Forelimb muscle (tissue), 1 donor: ENCODE results near the gene CADPS. TPM values are rescaled to one million over a fixed set of nuclear protein-coding genes. Genes with fewer than 3 reads are reported as not detected.

Experiments used
- DNase-seq: peaks from one replicate; pipeline ENCODE4 v3.0.0-alpha.2; 2013; ENCODE audit warnings: low read depth
- polyA plus RNA-seq: library from polyadenylated mRNA; unstranded; fragments of 120-200 nt; gene quantifications from one replicate; pipeline ENCODE4 v1.2.1, GENCODE V29; 2013; ENCODE audit not compliant: insufficient read length

The CADPS gene
- polyA plus RNA-seq, 1 donor: 2.2 TPM

GRCh38 chr3:62749657-62750056, 125.6 kb downstream of the CADPS start:
- no peak for DNase-seq

GRCh38 chr3:62749130-62749529, 126.1 kb downstream of the CADPS start:
- no peak for DNase-seq

- no peak for DNase-seq
Observed at GRCh38 chr3:62737449-62737848, 137.8 kb downstream of the CADPS start.

GRCh38 chr3:62735510-62735909, 139.7 kb downstream of the CADPS start:
- no peak for DNase-seq

GRCh38 chr3:62732183-62732904, 142.9 kb downstream of the CADPS start:
- no peak for DNase-seq

- no peak for DNase-seq
Observed at GRCh38 chr3:62727981-62728380, 147.2 kb downstream of the CADPS start.

- no peak for DNase-seq
Observed at GRCh38 chr3:62727536-62727935, 147.7 kb downstream of the CADPS start.

- DNase-seq: no peak
Observed at GRCh38 chr3:62724503-62724902, 150.7 kb downstream of the CADPS start.

GRCh38 chr3:62723914-62724217, 151.3 kb downstream of the CADPS start:
- DNase-seq: no peak

GRCh38 chr3:62723166-62723913, 151.9 kb downstream of the CADPS start:
- no peak for DNase-seq

- no peak for DNase-seq
Observed at GRCh38 chr3:62722344-62722743, 152.9 kb downstream of the CADPS start.

- no peak for DNase-seq
Observed at GRCh38 chr3:62718515-62719320, 156.5 kb downstream of the CADPS start.

- DNase-seq: no peak
Observed at GRCh38 chr3:62718011-62718410, 157.2 kb downstream of the CADPS start.

GRCh38 chr3:62712746-62713145, 162.5 kb downstream of the CADPS start:
- DNase-seq: no peak

- no peak for DNase-seq
Observed at GRCh38 chr3:62710751-62711150, 164.5 kb downstream of the CADPS start.

- DNase-seq: peak; percentile 16
Observed at GRCh38 chr3:62708638-62709373, 166.4 kb downstream of the CADPS start.

GRCh38 chr3:62705721-62706120, 169.5 kb downstream of the CADPS start:
- no peak for DNase-seq

GRCh38 chr3:62703451-62704167, 171.6 kb downstream of the CADPS start:
- no peak for DNase-seq

- DNase-seq: no peak
Observed at GRCh38 chr3:62700357-62700756, 174.9 kb downstream of the CADPS start.

GRCh38 chr3:62699728-62700127, 175.5 kb downstream of the CADPS start:
- no peak for DNase-seq

GRCh38 chr3:62696011-62696410, 179.2 kb downstream of the CADPS start:
- no peak for DNase-seq
